GM18519 (cell line): ENCODE data around the gene CALM3.

Source experiments
- ATAC-seq: cut with Tn5 transposase; IDR thresholded peaks from one replicate; pipeline ENCODE4 v1.9.1; 2021; ENCODE audit warnings: mild to moderate bottlenecking, moderate library complexity; ENCODE audit not compliant: unreplicated experiment, low FRiP score

CALM3 gene

GRCh38 chr19:46598372-46598917, 2.7 kb upstream of the CALM3 start:
- no peak for ATAC-seq

- ATAC-seq, result no peak
Measured at GRCh38 chr19:46599716-46600373, 1.3 kb upstream of the CALM3 start.

GRCh38 chr19:46600384-46601317, 479 bp upstream of the CALM3 start:
- peak; percentile 63 for ATAC-seq

- ATAC-seq, result no peak
Measured at GRCh38 chr19:46602392-46603194, 1.5 kb downstream of the CALM3 start.

- no peak for ATAC-seq
Measured at GRCh38 chr19:46603195-46603637, 2.1 kb downstream of the CALM3 start.

- no peak for ATAC-seq
Measured at GRCh38 chr19:46603752-46604231, 2.7 kb downstream of the CALM3 start.

GRCh38 chr19:46604781-46605355, 3.7 kb downstream of the CALM3 start:
- ATAC-seq, result no peak

GRCh38 chr19:46605356-46605821, 4.3 kb downstream of the CALM3 start:
- no peak for ATAC-seq

GRCh38 chr19:46606019-46606418, 4.9 kb downstream of the CALM3 start:
- no peak for ATAC-seq

GRCh38 chr19:46606681-46607447, 5.7 kb downstream of the CALM3 start:
- ATAC-seq, result no peak

- ATAC-seq, result no peak
Measured at GRCh38 chr19:46607448-46607841, 6.3 kb downstream of the CALM3 start.

GRCh38 chr19:46608178-46608577, 7.0 kb downstream of the CALM3 start:
- no peak for ATAC-seq

GRCh38 chr19:46608581-46609345, 7.6 kb downstream of the CALM3 start:
- ATAC-seq, result no peak

- ATAC-seq, result no peak
Measured at GRCh38 chr19:46609511-46610412, 8.6 kb downstream of the CALM3 start.

- no peak for ATAC-seq
Measured at GRCh38 chr19:46610413-46610775, 9.3 kb downstream of the CALM3 start.

GRCh38 chr19:46610851-46611770, 10.0 kb downstream of the CALM3 start:
- ATAC-seq, result no peak

- no peak for ATAC-seq
Measured at GRCh38 chr19:46611776-46612175, 10.6 kb downstream of the CALM3 start.
